Activated naive CD8-positive, alpha-beta T cell treated with anti-CD3 and anti-CD28 coated beads for 36 hours (primary cell): ENCODE measurements around the gene ABHD2. TPM values are rescaled to one million over a fixed set of nuclear protein-coding genes. Genes with fewer than 3 reads are reported as not detected.
A peak's percentile ranks its signal among the peaks of the same experiment; 100 is the strongest.
"Not testable (repeated sequence)": the region's sequence is repeated elsewhere in the genome, so short reads cannot be mapped to it uniquely, and the experiment has no call there.

Experiments used
- DNase-seq: peaks from one replicate; pipeline ENCODE4 v3.0.0; 2021
- H3K27ac Mint-ChIP-seq: one replicate; pipeline ENCODE4 v1.8.0; 2022; ENCODE audit warnings: mild to moderate bottlenecking, moderate library complexity, mixed read lengths
- H3K27me3 Mint-ChIP-seq: one replicate; pipeline ENCODE4 v1.8.0; 2022; ENCODE audit warnings: mild to moderate bottlenecking, mixed read lengths
- H3K36me3 Mint-ChIP-seq: one replicate; pipeline ENCODE4 v1.8.0; 2021; ENCODE audit warnings: mild to moderate bottlenecking, mixed read lengths
- H3K4me1 Mint-ChIP-seq: one replicate; pipeline ENCODE4 v1.8.0; 2021; ENCODE audit warnings: mixed read lengths
- H3K4me3 Mint-ChIP-seq: one replicate; pipeline ENCODE4 v1.8.0; 2022; ENCODE audit warnings: mild to moderate bottlenecking, moderate library complexity, mixed read lengths
- H3K9me3 Mint-ChIP-seq: one replicate; pipeline ENCODE4 v1.8.0; 2022; ENCODE audit warnings: mixed read lengths
- total RNA-seq, 2 experiments: library from RNA; stranded (reverse); gene quantifications; one replicate each; pipeline ENCODE4 v1.2.3, GENCODE V29; 2021

The ABHD2 gene
- 10 to 100 TPM; 47.6 to 49.2 TPM for total RNA-seq

GRCh38 chr15:89087830-89088604 is at the start of gene ABHD2:
Gene ABHD2 (plus strand): TSS chr15:89088456. CDS start chr15:89116328, 27,872 bp downstream.
- H3K36me3 Mint-ChIP-seq: peaks cover 9% of the 10 kb centered on the region
- no peaks in the 10 kb centered on the region for H3K27me3 Mint-ChIP-seq
- H3K9me3 Mint-ChIP-seq: no peaks in the 10 kb centered on the region
- H3K4me3 Mint-ChIP-seq: no peak within 1 kb of the TSS
- H3K4me1 Mint-ChIP-seq: peaks cover 35% of the 10 kb centered on the region
- DNase-seq: peak; percentile 97
- H3K27ac Mint-ChIP-seq: no peak within 1 kb of the TSS

GRCh38 chr15:89039142-89039541 is 49.1 kb upstream of the ABHD2 start:
- H3K4me3 Mint-ChIP-seq: no peak overlapping the region
- peaks cover 1% of the 10 kb centered on the region for H3K9me3 Mint-ChIP-seq
- DNase-seq: no peak
- H3K27ac Mint-ChIP-seq: no peak overlapping the region
- H3K36me3 Mint-ChIP-seq: no peaks in the 10 kb centered on the region
- H3K27me3 Mint-ChIP-seq: peaks cover 14% of the 10 kb centered on the region
- peaks cover 4% of the 10 kb centered on the region for H3K4me1 Mint-ChIP-seq

- Mint-ChIP-seq H3K4me3 (no peak overlapping the region), H3K27ac (no peak overlapping the region), H3K36me3 (no peaks in the 10 kb centered on the region), H3K4me1 (peaks cover 4% of the 10 kb centered on the region), H3K9me3 (peaks cover 2% of the 10 kb centered on the region), H3K27me3 (peaks cover 7% of the 10 kb centered on the region)
- no peak for DNase-seq
Observed at GRCh38 chr15:89041507-89041906, 46.7 kb upstream of the ABHD2 start.

- H3K27ac Mint-ChIP-seq: no peak overlapping the region
- peaks cover 4% of the 10 kb centered on the region for H3K9me3 Mint-ChIP-seq
- no peaks in the 10 kb centered on the region for H3K36me3 Mint-ChIP-seq
Observed at GRCh38 chr15:89042387-89042786, 45.9 kb upstream of the ABHD2 start.

GRCh38 chr15:89043031-89044002 is 44.9 kb upstream of the ABHD2 start:
- Mint-ChIP-seq H3K9me3 (peaks cover 4% of the 10 kb centered on the region), H3K4me1 (peaks cover 4% of the 10 kb centered on the region), H3K27ac (no peak overlapping the region), H3K27me3 (peaks cover 7% of the 10 kb centered on the region), H3K36me3 (no peaks in the 10 kb centered on the region), H3K4me3 (no peak overlapping the region)
- no peak for DNase-seq

More at GRCh38 chr15:89042387-89042786, 45.9 kb upstream of the ABHD2 start:
- Mint-ChIP-seq H3K4me1 (peaks cover 4% of the 10 kb centered on the region), H3K4me3 (no peak overlapping the region), H3K27me3 (peaks cover 7% of the 10 kb centered on the region)
- no peak for DNase-seq

GRCh38 chr15:89049016-89049666 is 39.1 kb upstream of the ABHD2 start:
- not testable (repeated sequence) for H3K27ac Mint-ChIP-seq, DNase-seq, H3K36me3 Mint-ChIP-seq, H3K27me3 Mint-ChIP-seq, H3K4me3 Mint-ChIP-seq
- Mint-ChIP-seq H3K9me3 (peaks cover 14% of the 10 kb centered on the region), H3K4me1 (peaks cover 16% of the 10 kb centered on the region)

- Mint-ChIP-seq H3K27me3 (no peaks in the 10 kb centered on the region), H3K9me3 (peaks cover 11% of the 10 kb centered on the region), H3K27ac (no peak overlapping the region), H3K4me3 (no peak overlapping the region), H3K4me1 (peaks cover 16% of the 10 kb centered on the region), H3K36me3 (peaks cover 5% of the 10 kb centered on the region)
- no peak for DNase-seq
Observed at GRCh38 chr15:89051875-89052274, 36.4 kb upstream of the ABHD2 start.

GRCh38 chr15:89052474-89052873 is 35.8 kb upstream of the ABHD2 start:
- H3K36me3 Mint-ChIP-seq: peaks cover 5% of the 10 kb centered on the region
- DNase-seq: no peak
- no peak overlapping the region for H3K27ac Mint-ChIP-seq
- no peak overlapping the region for H3K4me3 Mint-ChIP-seq
- peaks cover 20% of the 10 kb centered on the region for H3K4me1 Mint-ChIP-seq
- peaks cover 11% of the 10 kb centered on the region for H3K9me3 Mint-ChIP-seq
- no peaks in the 10 kb centered on the region for H3K27me3 Mint-ChIP-seq

GRCh38 chr15:89054873-89055272 is 33.4 kb upstream of the ABHD2 start:
- Mint-ChIP-seq H3K9me3 (peaks cover 8% of the 10 kb centered on the region), H3K27ac (no peak overlapping the region), H3K27me3 (no peaks in the 10 kb centered on the region), H3K36me3 (peaks cover 2% of the 10 kb centered on the region), H3K4me1 (peaks cover 15% of the 10 kb centered on the region), H3K4me3 (no peak overlapping the region)
- no peak for DNase-seq

GRCh38 chr15:89057506-89058133 is 30.6 kb upstream of the ABHD2 start:
- Mint-ChIP-seq H3K27me3 (no peaks in the 10 kb centered on the region), H3K27ac (no peak overlapping the region), H3K4me1 (peaks cover 6% of the 10 kb centered on the region), H3K9me3 (no peaks in the 10 kb centered on the region), H3K36me3 (no peaks in the 10 kb centered on the region), H3K4me3 (no peak overlapping the region)
- DNase-seq: peak; percentile 79

- no peaks in the 10 kb centered on the region for H3K27me3 Mint-ChIP-seq
- no peak overlapping the region for H3K4me3 Mint-ChIP-seq
- H3K27ac Mint-ChIP-seq: no peak overlapping the region
- H3K9me3 Mint-ChIP-seq: no peaks in the 10 kb centered on the region
- peaks cover 5% of the 10 kb centered on the region for H3K4me1 Mint-ChIP-seq
- no peaks in the 10 kb centered on the region for H3K36me3 Mint-ChIP-seq
- no peak for DNase-seq
Observed at GRCh38 chr15:89058376-89058775, 29.9 kb upstream of the ABHD2 start.

GRCh38 chr15:89058876-89059405 is 29.3 kb upstream of the ABHD2 start:
- Mint-ChIP-seq H3K36me3 (no peaks in the 10 kb centered on the region), H3K27ac (no peak overlapping the region), H3K4me3 (no peak overlapping the region), H3K4me1 (peaks cover 5% of the 10 kb centered on the region), H3K9me3 (no peaks in the 10 kb centered on the region), H3K27me3 (no peaks in the 10 kb centered on the region)
- DNase-seq: no peak

- peaks cover 17% of the 10 kb centered on the region for H3K36me3 Mint-ChIP-seq
- H3K27me3 Mint-ChIP-seq: no peaks in the 10 kb centered on the region
- no peak for DNase-seq
- no peak overlapping the region for H3K4me3 Mint-ChIP-seq
- no peak overlapping the region for H3K27ac Mint-ChIP-seq
- peaks cover 26% of the 10 kb centered on the region for H3K9me3 Mint-ChIP-seq
- peaks cover 10% of the 10 kb centered on the region for H3K4me1 Mint-ChIP-seq
Observed at GRCh38 chr15:89066280-89066679, 22.0 kb upstream of the ABHD2 start.

- Mint-ChIP-seq H3K9me3 (peaks cover 26% of the 10 kb centered on the region), H3K4me3 (no peak overlapping the region), H3K36me3 (peaks cover 17% of the 10 kb centered on the region), H3K27ac (no peak overlapping the region), H3K27me3 (peaks cover 6% of the 10 kb centered on the region), H3K4me1 (peaks cover 10% of the 10 kb centered on the region)
- no peak for DNase-seq
Observed at GRCh38 chr15:89067751-89068150, 20.5 kb upstream of the ABHD2 start.
